Prostate gland (tissue), 2 donors: Measurements from ENCODE around the gene MED6. TPM values are rescaled to one million over a fixed set of nuclear protein-coding genes. Genes with fewer than 3 reads are reported as not detected.

Experiments used
- DNase-seq: peaks from one replicate; pipeline ENCODE4 v3.0.0-alpha.2; 2019; ENCODE audit warnings: low spot score
- H3K27ac ChIP-seq, 2 donors: fragments of 200-600 bp; sonication (generic); 2 replicates each; pipeline ENCODE4 v1.5.1; 2017 to 2019
- H3K27me3 ChIP-seq: fragments of 200-600 bp; sonication (generic); replicated peaks from 2 replicates; pipeline ENCODE4 v1.5.1; 2019; ENCODE audit not compliant: insufficient read depth
- H3K36me3 ChIP-seq, 2 donors: fragments of 200-600 bp; sonication (generic); 1 replicate in 1 of 2; 2 replicates in 1 of 2; pipeline versions ENCODE4 v1.5.1 to v1.8.1; 2017 to 2019
- H3K4me1 ChIP-seq: fragments of 200-600 bp; sonication (generic); replicated peaks from 2 replicates; pipeline ENCODE4 v1.5.1; 2019
- H3K4me3 ChIP-seq, 2 donors: fragments of 200-600 bp; sonication (generic); 2 replicates each; pipeline ENCODE4 v1.5.1; 2017 to 2019
- H3K9me3 ChIP-seq: fragments of 200-600 bp; sonication (generic); 2 replicates; pipeline ENCODE4 v1.5.1; 2017
- CTCF ChIP-seq, 4 experiments: fragments of 200-600 bp in 2 of 4; fragments of 450-650 bp in 2 of 4; sonication (generic) in 2 of 4; IDR thresholded peaks; 1 replicate in 3 of 4; 2 replicates in 1 of 4; pipeline ENCODE4 v1.5.1; 2016 to 2019; ENCODE audit warnings: antibody characterized with exemption in 4 of 4, mild to moderate bottlenecking in 2 of 4, moderate library complexity in 2 of 4
- POLR2A ChIP-seq: fragments of 450-650 bp; IDR thresholded peaks from one replicate; pipeline ENCODE4 v1.6.1; 2016; ENCODE audit warnings: antibody characterized with exemption, mild to moderate bottlenecking
- POLR2AphosphoS5 ChIP-seq: sonication (generic); formaldehyde crosslinking; IDR thresholded peaks from one replicate; pipeline ENCODE4 v1.6.1; 2017; ENCODE audit warnings: antibody characterized with exemption
- WGBS: methylation state at CpG from one replicate; pipeline ENCODE4 v1.1.5; 2018; 5-methylcytosine and 5-hydroxymethylcytosine counted together
- intact Hi-C: fragments of 100-400 bp; cut with DNase I; formaldehyde crosslinking; loops from one replicate; pipeline ENCODE4 v1.14.2; 2022
- small RNA-seq, 2 donors: library from RNA; depleted of rRNA; stranded (forward); fragments of <200 nt; gene quantifications; one replicate each; pipeline ENCODE3, GENCODE V24; 2016
- total RNA-seq, 2 donors: library from RNA; depleted of rRNA; stranded (reverse); fragments of >200 nt; gene quantifications; one replicate each; pipeline ENCODE4 v1.1.0, GENCODE V29; 2016

MED6 gene
- total RNA-seq, 2 donors from 2014 or later, result 27.4 to 41.4 TPM

- DNase-seq, result no peak
- Histone ChIP-seq H3K4me1 (no peaks in the 10 kb centered on the region), H3K27ac (no peak overlapping the region), H3K9me3 (no peaks in the 10 kb centered on the region), H3K4me3 (no peak overlapping the region), H3K36me3 (no peaks in the 10 kb centered on the region), H3K27me3 (no peaks in the 10 kb centered on the region)
- TF ChIP-seq POLR2A, result no peak
- no peak for TF ChIP-seq CTCF (IDR thresholded peaks at IDR 0.05)
- no peak for TF ChIP-seq POLR2AphosphoS5
- intact Hi-C loops, result no loop called here
- WGBS, result 81% methylated on average over 5 of the region's 5 CpGs
These were observed 62.4 kb downstream of the MED6 start for GRCh38 chr14:70538087-70538486.

GRCh38 chr14:70536830-70537229 is 63.6 kb downstream of the MED6 start:
- 100% methylated on average over 1 of the region's 1 CpG for WGBS
- H3K4me1 ChIP-seq, result no peaks in the 10 kb centered on the region
- no peak overlapping the region for H3K27ac ChIP-seq
- no peak overlapping the region for H3K4me3 ChIP-seq
- TF ChIP-seq POLR2AphosphoS5 (no peak), POLR2A (no peak), CTCF (IDR thresholded peaks at IDR 0.05) (no peak)
- DNase-seq, result no peak
- no peaks in the 10 kb centered on the region for H3K9me3 ChIP-seq
- intact Hi-C loops, result no loop called here
- H3K27me3 ChIP-seq, result no peaks in the 10 kb centered on the region
- no peaks in the 10 kb centered on the region for H3K36me3 ChIP-seq

GRCh38 chr14:70534904-70535303 is 65.6 kb downstream of the MED6 start, which contains the start of gene ADAM20:
Gene ADAM20 (minus strand): TSS chr14:70535004. CDS start chr14:70524757, 10,247 bp downstream.
- H3K4me3 ChIP-seq, result no peak within 1 kb of the TSS
- no peaks in the 10 kb centered on the region for H3K4me1 ChIP-seq
- intact Hi-C loops, result no loop called here
- H3K27ac ChIP-seq, result no peak within 1 kb of the TSS
- no peaks in the 10 kb centered on the region for H3K27me3 ChIP-seq
- DNase-seq, result no peak
- no peaks in the 10 kb centered on the region for H3K36me3 ChIP-seq
- H3K9me3 ChIP-seq, result no peaks in the 10 kb centered on the region
- TF ChIP-seq POLR2A (no peak), CTCF (IDR thresholded peaks at IDR 0.05) (no peak), POLR2AphosphoS5 (no peak)

Small RNA genes within 50 kb of the gene (small RNA-seq; reads per million reads assigned to genes)
- 0 reads per million in 2 donors for gene RN7SL77P

Other genes starting within 250 kb of the MED6 start
- gene COX16, start 241.0 kb downstream of the MED6 start, total RNA-seq, result 10 to 100 TPM; 19.3 to 43.8 TPM
- gene SYNJ2BP, start 183.6 kb downstream of the MED6 start, total RNA-seq, result 10 to 100 TPM; 18.3 to 33.1 TPM
- under 1 TPM in 1 of 2 donors, not detected in 1; 0.91 TPM for gene ADAM21, start 148.5 kb downstream of the MED6 start, total RNA-seq
- gene ADAM20, start 65.7 kb downstream of the MED6 start, total RNA-seq, result 1 to 10 TPM in 1 of 2 donors, under 1 TPM in 1; 0.96 to 1.6 TPM
- gene TTC9, start 41.3 kb upstream of the MED6 start, total RNA-seq, result 1 to 10 TPM; 3.2 to 6.7 TPM
- 1 to 10 TPM; 5.3 to 9.5 TPM for gene MAP3K9, start 208.9 kb upstream of the MED6 start, total RNA-seq